H1 (cell line): ENCODE data around the gene AKAP12. TPM values are rescaled to one million over a fixed set of nuclear protein-coding genes. Genes with fewer than 3 reads are reported as not detected.
A peak's percentile ranks its signal among the peaks of the same experiment; 100 is the strongest.

Experiments used
- CTCF ChIA-PET: fragments of 300-600 bp; sonication (Branson Sonifier 250); formaldehyde crosslinking; loops from one replicate; lab custom pipeline; 2021; ENCODE audit not compliant: partially characterized antibody; lab: Charles Lee
- POLR2A ChIA-PET: fragments of 300-600 bp; sonication (Branson Sonifier 250); formaldehyde crosslinking; loops from one replicate; lab custom pipeline; 2021; ENCODE audit warnings: inconsistent platforms; ENCODE audit not compliant: partially characterized antibody; lab: Charles Lee
- DNase-seq, 2 experiments: peaks; one replicate each; pipeline versions ENCODE4 v3.0.0 to v3.0.0-alpha.2; 2010 to 2022; ENCODE audit warnings: low spot score in 2 of 2, low read depth in 1 of 2, mixed read lengths in 1 of 2
- FAIRE-seq: peaks from 2 replicates; lab custom pipeline; 2011; peaks lifted over from hg19 to GRCh38; lab: Jason Lieb, UNC
- H2AFZ ChIP-seq: 2 replicates; pipeline ENCODE4 v1.8.1; 2012; ENCODE audit warnings: low read length, inconsistent platforms
- H2AK5ac ChIP-seq: 2 replicates; pipeline ENCODE4 v1.6.1; 2013; ENCODE audit warnings: low read depth, low read length
- H2BK120ac ChIP-seq: replicated peaks from 2 replicates; pipeline ENCODE3; 2013; ENCODE audit warnings: low read depth, low read length, inconsistent platforms
- H2BK12ac ChIP-seq: 2 replicates; pipeline ENCODE4 v1.6.1; 2013; ENCODE audit warnings: low read depth, low read length
- H2BK15ac ChIP-seq: 2 replicates; pipeline ENCODE4 v1.6.1; 2013; ENCODE audit warnings: low read length
- H2BK20ac ChIP-seq: 2 replicates; pipeline ENCODE4 v1.6.1; 2013; ENCODE audit warnings: low read length
- H2BK5ac ChIP-seq: 2 replicates; pipeline ENCODE4 v1.6.1; 2013; ENCODE audit warnings: low read depth, low read length
- H3K14ac ChIP-seq: 2 replicates; pipeline ENCODE4 v1.6.1; 2013; ENCODE audit warnings: inconsistent platforms; ENCODE audit not compliant: insufficient read length
- H3K18ac ChIP-seq: 2 replicates; pipeline ENCODE4 v1.6.1; 2013; ENCODE audit warnings: low read length; ENCODE audit errors: extremely low read depth
- H3K23ac ChIP-seq: 2 replicates; pipeline ENCODE4 v1.6.1; 2013; ENCODE audit warnings: inconsistent platforms; ENCODE audit not compliant: insufficient read length
- H3K23me2 ChIP-seq: 2 replicates; pipeline ENCODE4 v1.6.1; 2013; ENCODE audit warnings: low read depth, low read length
- H3K27ac ChIP-seq: 2 replicates; pipeline ENCODE4 v1.6.1; 2011; ENCODE audit warnings: low read depth, low read length, inconsistent platforms
- H3K27me3 ChIP-seq, 4 experiments: replicated peaks in 1 of 4; 1 replicate in 1 of 4; 2 replicates in 3 of 4; pipeline versions ENCODE4 v1.6.1 to v1.8.1; 2011 to 2013; ENCODE audit warnings: low read length in 3 of 4, mild to moderate bottlenecking in 3 of 4, inconsistent platforms in 2 of 4, mixed read lengths in 2 of 4, moderate library complexity in 1 of 4; ENCODE audit not compliant: control insufficient read depth in 3 of 4, insufficient read depth in 3 of 4; ENCODE audit errors: extremely low read depth in 1 of 4
- H3K36me3 ChIP-seq, 4 experiments: 2 replicates each; pipeline versions ENCODE4 v1.6.1 to v1.8.1; 2011 to 2013; ENCODE audit warnings: mild to moderate bottlenecking in 4 of 4, low read length in 3 of 4, moderate library complexity in 2 of 4, control low read depth in 1 of 4, inconsistent platforms in 1 of 4; ENCODE audit not compliant: insufficient read depth in 4 of 4, control insufficient read depth in 2 of 4
- H3K4ac ChIP-seq: replicated peaks from 2 replicates; pipeline ENCODE3; 2013; ENCODE audit warnings: low read length, low read depth, mixed read lengths, inconsistent platforms; ENCODE audit not compliant: insufficient read length
- H3K4me1 ChIP-seq, 4 experiments: replicated peaks in 1 of 4; 1 replicate in 1 of 4; 2 replicates in 3 of 4; pipeline versions ENCODE4 v1.6.1 to v1.8.1; 2011 to 2013; ENCODE audit warnings: low read length in 3 of 4, inconsistent platforms in 2 of 4, mixed read lengths in 1 of 4; ENCODE audit not compliant: insufficient read depth in 4 of 4, control insufficient read depth in 3 of 4
- H3K4me2 ChIP-seq, 2 experiments: 2 replicates each; pipeline versions ENCODE4 v1.6.1 to v1.8.1; 2011 to 2013; ENCODE audit warnings: low read depth in 2 of 2, low read length in 2 of 2, control low read depth in 1 of 2, inconsistent platforms in 1 of 2, mild to moderate bottlenecking in 1 of 2; ENCODE audit not compliant: insufficient read depth in 1 of 2
- H3K4me3 ChIP-seq, 4 experiments: fragments of 200-600, 300-600 bp in 1 of 4; sonication (generic), shearing (Covaris generic), sonication (Bioruptor Twin) in 1 of 4; 2 replicates each; pipeline versions ENCODE4 v1.5.1 to v1.8.1; 2011 to 2016; ENCODE audit warnings: low read length in 4 of 4, low read depth in 3 of 4, control low read depth in 2 of 4, inconsistent platforms in 2 of 4, mild to moderate bottlenecking in 2 of 4, mixed read lengths in 1 of 4, moderate library complexity in 1 of 4; ENCODE audit not compliant: insufficient read depth in 2 of 4; ENCODE audit errors: extremely low read depth in 1 of 4
- H3K56ac ChIP-seq: replicated peaks from 2 replicates; pipeline ENCODE3; 2013; ENCODE audit warnings: low read depth, mild to moderate bottlenecking, mixed read lengths, low read length, inconsistent platforms; ENCODE audit not compliant: insufficient read length
- H3K79me1 ChIP-seq: 2 replicates; pipeline ENCODE4 v1.6.1; 2013; ENCODE audit warnings: low read depth, low read length, control low read depth
- H3K79me2 ChIP-seq, 2 experiments: 2 replicates each; pipeline versions ENCODE4 v1.6.1 to v1.8.1; 2012 to 2013; ENCODE audit warnings: low read length in 2 of 2, mild to moderate bottlenecking in 2 of 2, inconsistent platforms in 1 of 2; ENCODE audit not compliant: insufficient read depth in 2 of 2, control insufficient read depth in 1 of 2
- H3K9ac ChIP-seq, 4 experiments: replicated peaks in 1 of 4; 1 replicate in 1 of 4; 2 replicates in 3 of 4; pipeline versions ENCODE4 v1.6.1 to v1.8.1; 2011 to 2013; ENCODE audit warnings: low read depth in 3 of 4, low read length in 3 of 4, control low read depth in 2 of 4, mild to moderate bottlenecking in 2 of 4, moderate library complexity in 2 of 4, inconsistent platforms in 1 of 4; ENCODE audit errors: extremely low read depth in 1 of 4
- H3K9me3 ChIP-seq, 2 experiments: 2 replicates each; pipeline versions ENCODE4 v1.6.1 to v1.8.1; 2012 to 2013; ENCODE audit warnings: mild to moderate bottlenecking in 2 of 2, moderate library complexity in 2 of 2, control low read depth in 1 of 2, inconsistent platforms in 1 of 2, low read depth in 1 of 2, low read length in 1 of 2, mixed read lengths in 1 of 2; ENCODE audit not compliant: insufficient read depth in 2 of 2
- H4K20me1 ChIP-seq, 2 experiments: replicated peaks in 1 of 2; 2 replicates each; pipeline versions ENCODE3 to v1.8.1; 2011 to 2013; ENCODE audit warnings: inconsistent platforms in 2 of 2, low read length in 2 of 2, mild to moderate bottlenecking in 1 of 2; ENCODE audit not compliant: insufficient read depth in 2 of 2, control insufficient read depth in 1 of 2
- H4K5ac ChIP-seq: 2 replicates; pipeline ENCODE4 v1.6.1; 2013; ENCODE audit warnings: low read length, low read depth, mixed read lengths, inconsistent platforms; ENCODE audit not compliant: insufficient read length
- H4K8ac ChIP-seq: 2 replicates; pipeline ENCODE4 v1.8.0; 2013; ENCODE audit warnings: mild to moderate bottlenecking, moderate library complexity, low read length, inconsistent platforms; ENCODE audit not compliant: insufficient read depth; ENCODE audit errors: extremely low read depth
- H4K91ac ChIP-seq: replicated peaks from 2 replicates; pipeline ENCODE3; 2013; ENCODE audit warnings: low read length, mixed read lengths, inconsistent platforms; ENCODE audit not compliant: insufficient read length
- CBX5 ChIP-seq: fragments of 300-800, 300-1000 bp; sonication (generic); IDR thresholded peaks from 2 replicates; pipeline ENCODE4 v1.7.1; 2016; ENCODE audit warnings: antibody characterized with exemption, low read length, low read depth
- E2F6 ChIP-seq: IDR thresholded peaks from 2 replicates; pipeline ENCODE4 v1.6.1; 2012; ENCODE audit warnings: inconsistent platforms
- EGR1 ChIP-seq: IDR thresholded peaks from 2 replicates; pipeline ENCODE4 v1.6.1; 2011; ENCODE audit warnings: low read depth, low read length, borderline replicate concordance
- EP300 ChIP-seq, 2 experiments: IDR thresholded peaks; 1 replicate in 1 of 2; 2 replicates in 1 of 2; pipeline ENCODE4 v1.6.1; 2011 to 2012; ENCODE audit warnings: low read depth in 2 of 2, low read length in 2 of 2, mild to moderate bottlenecking in 2 of 2, borderline replicate concordance in 1 of 2, inconsistent platforms in 1 of 2, moderate library complexity in 1 of 2
- GTF2F1 ChIP-seq: IDR thresholded peaks from 2 replicates; pipeline ENCODE4 v1.6.1; 2012; ENCODE audit warnings: low read depth, low read length, improper control_type of control experiment, borderline replicate concordance
- HDAC2 ChIP-seq, 2 experiments: fragments of 300-600 bp in 1 of 2; sonication (generic) in 1 of 2; IDR thresholded peaks; 2 replicates each; pipeline ENCODE4 v1.6.1; 2011 to 2012; ENCODE audit warnings: low read depth in 2 of 2, low read length in 2 of 2, mild to moderate bottlenecking in 2 of 2, moderate library complexity in 2 of 2, borderline replicate concordance in 1 of 2, inconsistent platforms in 1 of 2
- KDM4A ChIP-seq: IDR thresholded peaks from one replicate; pipeline ENCODE4 v1.7.1; 2012; ENCODE audit warnings: low read depth, mild to moderate bottlenecking, moderate library complexity, low read length, inconsistent platforms; ENCODE audit not compliant: severe bottlenecking
- MAFK ChIP-seq: IDR thresholded peaks from 2 replicates; pipeline ENCODE4 v1.6.1; 2012; ENCODE audit warnings: low read depth, mild to moderate bottlenecking, improper control_type of control experiment, low read length
- NANOG ChIP-seq: IDR thresholded peaks from 2 replicates; pipeline ENCODE4 v1.6.1; 2011; ENCODE audit warnings: low read length, low read depth, mild to moderate bottlenecking, inconsistent platforms; ENCODE audit not compliant: insufficient read depth, poor library complexity, severe bottlenecking
- WGBS, 2 experiments: shearing (Covaris generic) in 1 of 2; methylation state at CpG; one replicate each; pipeline versions ENCODE4 v1.1.6 to v1.1.7; 2013 to 2015; ENCODE audit warnings: low lambda C conversion rate in 2 of 2, mixed read lengths in 2 of 2, inconsistent platforms in 1 of 2, low coverage in 1 of 2, missing lambda C conversion rate in 1 of 2; ENCODE audit not compliant: insufficient replicate concordance in 2 of 2, insufficient coverage in 1 of 2, insufficient read length in 1 of 2; ENCODE audit errors: extremely low coverage in 1 of 2, missing lambda C conversion rate in 1 of 2; 5-methylcytosine and 5-hydroxymethylcytosine counted together
- polyA plus RNA-seq, 7 experiments: library from polyadenylated mRNA; depleted of rRNA in 3 of 7; stranded (reverse) in 5 of 7; unstranded in 2 of 7; fragments of >200 nt in 5 of 7; fragments of 200-250 nt in 2 of 7; gene quantifications; 1 replicate in 5 of 7; 2 replicates in 1 of 7; 4 replicates in 1 of 7; pipeline versions ENCODE4 v1.2.1 to v1.2.3, GENCODE V29; 2011 to 2013; ENCODE audit warnings: missing spikeins in 2 of 7, mixed read lengths in 2 of 7
- total RNA-seq: library from RNA; stranded (reverse); fragmentation: NEBNext Ultra II Directional; extraction: Animal tissue kit (Norgen Biotek cat#: 25700); gene quantifications from 2 replicates; pipeline ENCODE4 v1.2.1, GENCODE V29; 2021
- TF ChIP-seq, protein P1 (sequence below): IDR thresholded peaks from 2 replicates; pipeline ENCODE4 v1.6.1; 2012; ENCODE audit warnings: low read length, inconsistent platforms

AKAP12 gene
- total and polyA plus RNA-seq, 2 of the 8 experiments (the other 6 are each of a cell fraction or from before 2014, with no cell fraction given), result 14.6 to 79.2 TPM

DNA sequence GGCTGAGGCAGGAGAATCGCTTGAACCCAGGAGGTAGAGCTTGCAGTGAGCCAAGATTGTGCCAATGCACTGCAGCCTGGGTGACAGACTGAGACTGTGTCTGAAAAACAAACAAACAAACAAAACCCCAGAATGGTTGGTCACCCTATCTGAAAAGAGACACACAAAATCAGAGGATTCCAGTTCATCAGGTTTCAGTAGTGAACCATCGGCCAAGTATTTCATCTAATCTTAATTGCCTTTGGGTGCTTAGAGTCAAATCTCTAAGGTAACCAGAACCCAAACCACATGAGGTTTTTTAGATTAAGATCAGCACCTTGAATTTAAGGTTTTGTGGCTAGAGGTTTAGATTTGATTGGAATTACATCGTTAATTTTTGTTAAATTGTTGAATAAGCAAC, 159.9 kb downstream of the AKAP12 start:
- H3K56ac ChIP-seq, result no peak overlapping the region
- no peak overlapping the region for H2AK5ac ChIP-seq
- H3K4me2 ChIP-seq, result no peak overlapping the region
- H3K4me3 ChIP-seq, result no peak overlapping the region
- H3K23ac ChIP-seq, result no peak overlapping the region
- H2BK12ac ChIP-seq, result no peak overlapping the region
- 90% methylated on average over 3 of the region's 3 CpGs; no CpG with 5 or more reads in 1 of the 2 experiments for WGBS, 2 experiments
- H3K4me1 ChIP-seq, result no peaks in the 10 kb centered on the region
- H3K79me2 ChIP-seq, result peaks cover 25 to 83% of the 10 kb centered on the region in 2 experiments
- H3K36me3 ChIP-seq, result peaks cover 0 to 18% (median 6%) of the 10 kb centered on the region in 4 experiments; a peak in 5 of 8 replicates
- H2BK5ac ChIP-seq, result no peak overlapping the region
- no peak overlapping the region for H3K27ac ChIP-seq
- no peak for DNase-seq
- H2BK20ac ChIP-seq, result no peak overlapping the region
- H3K9me3 ChIP-seq, result no peaks in the 10 kb centered on the region; a peak in 1 of 4 replicates
- H2BK120ac ChIP-seq, result no peak overlapping the region
- peaks cover 7 to 15% of the 10 kb centered on the region in 2 experiments for H4K20me1 ChIP-seq
- no peak overlapping the region for H3K4ac ChIP-seq
- no peak overlapping the region for H2AFZ ChIP-seq
- no peak overlapping the region for H4K5ac ChIP-seq
- H3K18ac ChIP-seq, result no peak overlapping the region
- H3K27me3 ChIP-seq, result no peaks in the 10 kb centered on the region
- H3K79me1 ChIP-seq, result no peaks in the 10 kb centered on the region
- no peak overlapping the region for H3K9ac ChIP-seq
- H4K8ac ChIP-seq, result 0 out of 2 replicates have a peak overlapping the region, but pooled peaks have one; percentile 25
- H3K14ac ChIP-seq, result no peak overlapping the region
- ChIA-PET CTCF (no interaction called here), POLR2A (interaction anchor here (4.3 kb wide), 1 partner anchor 10 kb away, joined by 29 read pairs; the partner anchor contains the start of gene ZBTB2)
- FAIRE-seq, result peak; percentile 39
- no peak overlapping the region for H2BK15ac ChIP-seq
- no peak overlapping the region for H4K91ac ChIP-seq
- no peaks in the 10 kb centered on the region for H3K23me2 ChIP-seq
- TF ChIP-seq EGR1 (no peak), NANOG (no peak), KDM4A (no peak), HDAC2 (IDR thresholded peaks at IDR 0.05; ENCODE audit: borderline replicate concordance in 1 of 2, low read depth in 2 of 2, low read length in 2 of 2) (no peak), E2F6 (no peak), GTF2F1 (no peak), CBX5 (no peak), EP300 (IDR thresholded peaks at IDR 0.05; ENCODE audit: borderline replicate concordance in 1 of 2, low read depth in 2 of 2, low read length in 2 of 2) (no peak), MAFK (no peak)
- TF ChIP-seq, protein P1, sequence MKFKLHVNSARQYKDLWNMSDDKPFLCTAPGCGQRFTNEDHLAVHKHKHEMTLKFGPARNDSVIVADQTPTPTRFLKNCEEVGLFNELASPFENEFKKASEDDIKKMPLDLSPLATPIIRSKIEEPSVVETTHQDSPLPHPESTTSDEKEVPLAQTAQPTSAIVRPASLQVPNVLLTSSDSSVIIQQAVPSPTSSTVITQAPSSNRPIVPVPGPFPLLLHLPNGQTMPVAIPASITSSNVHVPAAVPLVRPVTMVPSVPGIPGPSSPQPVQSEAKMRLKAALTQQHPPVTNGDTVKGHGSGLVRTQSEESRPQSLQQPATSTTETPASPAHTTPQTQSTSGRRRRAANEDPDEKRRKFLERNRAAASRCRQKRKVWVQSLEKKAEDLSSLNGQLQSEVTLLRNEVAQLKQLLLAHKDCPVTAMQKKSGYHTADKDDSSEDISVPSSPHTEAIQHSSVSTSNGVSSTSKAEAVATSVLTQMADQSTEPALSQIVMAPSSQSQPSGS, result no peak
